Endothelial cell of umbilical vein (primary cell): ENCODE results near the gene RASGEF1C. TPM values are rescaled to one million over a fixed set of nuclear protein-coding genes. Genes with fewer than 3 reads are reported as not detected.

Experiments used
- BruUV-seq: library from RNA; stranded (reverse); fragments of 400-500 nt; replicated peaks from 2 replicates; lab custom pipeline; 2021; lab: Mats Ljungman, UMichigan
- CTCF ChIA-PET: fragments of 300-600, 350-600 bp; sonication (Branson Sonifier 250); formaldehyde crosslinking; loops from one replicate; lab custom pipeline; 2021; ENCODE audit warnings: antibody characterized with exemption, inconsistent platforms; lab: Charles Lee
- POLR2A ChIA-PET: fragments of 300-600, 350-600 bp; sonication (Branson Sonifier 250); formaldehyde crosslinking; loops from one replicate; lab custom pipeline; 2021; ENCODE audit warnings: antibody characterized with exemption, inconsistent platforms; lab: Charles Lee
- DNase-seq: peaks from one replicate; pipeline ENCODE4 v3.0.0-alpha.2; 2011; ENCODE audit warnings: low read depth, low spot score
- FAIRE-seq: peaks from 2 replicates; lab custom pipeline; 2011; peaks lifted over from hg19 to GRCh38; lab: Jason Lieb, UNC
- H2AFZ ChIP-seq: 2 replicates; pipeline ENCODE4 v1.6.0; 2012; ENCODE audit warnings: low read depth, low read length, control low read depth, inconsistent platforms
- H3K27ac ChIP-seq: 2 replicates; pipeline ENCODE4 v1.5.1; 2011; ENCODE audit warnings: low read depth, mild to moderate bottlenecking, control low read depth, low read length, moderate library complexity; ENCODE audit not compliant: insufficient read depth
- H3K27me3 ChIP-seq, 2 experiments: 2 replicates each; pipeline versions ENCODE4 v1.6.0 to v1.6.1; 2011; ENCODE audit warnings: low read length in 2 of 2, mixed read lengths in 1 of 2; ENCODE audit not compliant: control insufficient read depth in 2 of 2, insufficient read depth in 2 of 2
- H3K36me3 ChIP-seq, 2 experiments: 2 replicates in 1 of 2; 3 replicates in 1 of 2; pipeline ENCODE4 v1.5.1; 2011; ENCODE audit warnings: low read length in 2 of 2, mild to moderate bottlenecking in 1 of 2, moderate library complexity in 1 of 2; ENCODE audit not compliant: control insufficient read depth in 2 of 2, insufficient read depth in 2 of 2; ENCODE audit errors: extremely low read depth in 1 of 2
- H3K4me1 ChIP-seq: 3 replicates; pipeline ENCODE4 v1.5.1; 2011; ENCODE audit warnings: mild to moderate bottlenecking, low read length; ENCODE audit not compliant: control insufficient read depth, insufficient read depth; ENCODE audit errors: extremely low read depth
- H3K4me2 ChIP-seq: 2 replicates; pipeline ENCODE4 v1.6.1; 2011; ENCODE audit warnings: low read length, control low read depth, mixed read lengths; ENCODE audit not compliant: insufficient read depth
- H3K4me3 ChIP-seq, 3 experiments: fragments of 200-600 bp in 1 of 3; sonication (generic), shearing (Covaris generic) in 1 of 3; replicated peaks in 1 of 3; 2 replicates each; pipeline ENCODE4 v1.5.1; 2011 to 2016; ENCODE audit warnings: control low read depth in 3 of 3, low read length in 3 of 3, mild to moderate bottlenecking in 2 of 3, inconsistent platforms in 1 of 3, low read depth in 1 of 3, moderate library complexity in 1 of 3; ENCODE audit not compliant: insufficient read depth in 1 of 3
- H3K79me2 ChIP-seq: 2 replicates; pipeline ENCODE4 v1.6.0; 2012; ENCODE audit warnings: low read length, inconsistent platforms; ENCODE audit not compliant: control insufficient read depth, insufficient read depth
- H3K9ac ChIP-seq: replicated peaks from 2 replicates; pipeline ENCODE3; 2011; ENCODE audit warnings: low read length, control low read depth; ENCODE audit not compliant: insufficient read depth; ENCODE audit errors: extremely low read depth
- H3K9me1 ChIP-seq: replicated peaks from 3 replicates; pipeline ENCODE4 v1.6.0; 2011; ENCODE audit warnings: mild to moderate bottlenecking, low read length; ENCODE audit not compliant: control insufficient read depth, insufficient read depth; ENCODE audit errors: extremely low read depth
- H3K9me3 ChIP-seq: replicated peaks from 2 replicates; pipeline ENCODE4 v1.5.1; 2012; ENCODE audit warnings: low read length, inconsistent platforms; ENCODE audit not compliant: control insufficient read depth, insufficient read depth
- H4K20me1 ChIP-seq: replicated peaks from 2 replicates; pipeline ENCODE3; 2011; ENCODE audit warnings: mild to moderate bottlenecking, low read length; ENCODE audit not compliant: control insufficient read depth, insufficient read depth; ENCODE audit errors: extremely low read depth
- EZH2 ChIP-seq: IDR thresholded peaks from 2 replicates; pipeline ENCODE4 v1.6.1; 2012; ENCODE audit warnings: borderline replicate concordance, low read depth, mild to moderate bottlenecking, moderate library complexity, low read length, inconsistent platforms; ENCODE audit not compliant: severe bottlenecking
- FOS ChIP-seq: IDR thresholded peaks from 2 replicates; pipeline ENCODE4 v1.6.1; 2011; ENCODE audit warnings: mild to moderate bottlenecking, low read length, moderate library complexity, borderline replicate concordance; ENCODE audit not compliant: insufficient read depth
- GATA2 ChIP-seq: IDR thresholded peaks from 2 replicates; pipeline ENCODE4 v1.7.0; 2011; ENCODE audit warnings: low read depth, mild to moderate bottlenecking, moderate library complexity, mixed read lengths, low read length; ENCODE audit not compliant: insufficient read length, insufficient read depth
- JUN ChIP-seq: IDR thresholded peaks from 2 replicates; pipeline ENCODE4 v1.6.1; 2011; ENCODE audit warnings: borderline replicate concordance, low read depth; ENCODE audit not compliant: insufficient read length, insufficient read depth
- MYC ChIP-seq: IDR thresholded peaks from one replicate; pipeline ENCODE4 v1.6.1; 2011; ENCODE audit warnings: mild to moderate bottlenecking, low read depth, low read length
- POLR2A ChIP-seq: IDR thresholded peaks from 2 replicates; pipeline ENCODE4 v1.6.1; 2012; ENCODE audit warnings: low read depth, mild to moderate bottlenecking, control low read depth, low read length
- POLR2AphosphoS5 ChIP-seq: IDR thresholded peaks from 2 replicates; pipeline ENCODE4 v1.6.1; 2012; ENCODE audit warnings: low read depth, mild to moderate bottlenecking, control low read depth, low read length, moderate library complexity; ENCODE audit not compliant: insufficient read depth
- dilution Hi-C: fragments of 300-500 bp; cut with MboI; formaldehyde crosslinking; loops from one replicate; pipeline ENCODE4 v1.15.0; 2019; ENCODE audit warnings: low sequenced_read_pairs; ENCODE audit not compliant: extremely low pct_ligation_motif_present
- intact Hi-C: fragments of 100-400 bp; cut with micrococcal nuclease; formaldehyde crosslinking; loops from one replicate; pipeline ENCODE4 v1.10.0; 2022
- polyA plus RNA-seq, 4 experiments: library from polyadenylated mRNA; depleted of rRNA in 3 of 4; stranded (reverse) in 3 of 4; unstranded in 1 of 4; fragments of >200 nt; gene quantifications; 2 replicates each; pipeline versions ENCODE4 v1.2.1 to v1.2.3, GENCODE V29; 2011 to 2012; ENCODE audit warnings: missing spikeins in 1 of 4
- total RNA-seq: library from RNA; stranded (reverse); gene quantifications from 2 replicates; pipeline ENCODE4 v1.2.3, GENCODE V29; 2021
- TF ChIP-seq, protein P1 (sequence below): IDR thresholded peaks from 2 replicates; pipeline ENCODE4 v1.6.1; 2011; ENCODE audit not compliant: insufficient read depth, insufficient read length
- TF ChIP-seq, protein P2 (sequence below), 2 donors: IDR thresholded peaks; 1 replicate in 1 of 2; 2 replicates in 1 of 2; pipeline ENCODE4 v1.5.1; 2011; ENCODE audit warnings: low read length in 2 of 2, mild to moderate bottlenecking in 2 of 2, moderate library complexity in 2 of 2, control low read depth in 1 of 2, inconsistent platforms in 1 of 2, low read depth in 1 of 2; ENCODE audit not compliant: insufficient read depth in 1 of 2; ENCODE audit errors: extremely low read depth in 1 of 2

RASGEF1C gene
- total and polyA plus RNA-seq, 2 donors (not counting 3 experiments of a cell fraction or from before 2014, with no cell fraction given) = not detected

DNA sequence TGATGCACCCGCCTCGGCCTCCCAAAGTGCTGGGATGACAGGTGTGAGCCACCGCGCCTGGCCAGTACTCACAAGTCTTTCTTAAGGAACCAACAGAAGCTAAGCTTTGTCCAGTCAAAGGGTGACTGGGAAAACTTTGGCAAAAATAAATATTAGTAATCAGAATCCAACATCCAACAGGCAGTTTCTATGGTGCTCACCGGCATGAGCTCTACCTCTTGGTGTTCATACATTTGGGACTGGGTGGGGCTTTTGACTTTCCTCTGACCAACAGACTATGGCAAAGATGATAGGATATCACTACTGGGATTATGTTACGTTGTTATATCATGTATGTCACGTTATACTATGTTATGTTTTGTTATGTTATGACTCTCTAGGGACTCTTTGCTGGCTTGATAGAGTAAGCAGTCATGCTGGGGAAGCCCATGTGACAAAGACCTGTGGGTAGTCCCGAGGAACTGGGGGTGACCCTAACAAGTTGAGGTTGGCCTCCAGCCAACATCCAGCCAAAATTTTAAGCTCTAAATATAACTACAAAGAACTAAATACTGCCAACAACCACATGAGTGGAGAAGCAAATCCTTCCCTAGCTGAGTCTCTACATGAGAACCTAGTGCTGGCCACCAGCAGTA lies 6.0 kb downstream of the RASGEF1C start:
- no TSS peak for BruUV-seq
- Histone ChIP-seq H3K4me1 (no peaks in the 10 kb centered on the region), H3K27me3 (peaks cover 8 to 15% of the 10 kb centered on the region in 2 experiments), H3K9ac (no peak overlapping the region), H2AFZ (no peak overlapping the region), H3K36me3 (no peaks in the 10 kb centered on the region), H3K9me3 (no peaks in the 10 kb centered on the region), H3K4me3 (no peak overlapping the region), H3K9me1 (no peaks in the 10 kb centered on the region), H3K79me2 (no peaks in the 10 kb centered on the region), H3K27ac (no peak overlapping the region), H3K4me2 (no peak overlapping the region), H4K20me1 (no peaks in the 10 kb centered on the region)
- intact Hi-C loops (loop anchor here (5.0 kb wide), 1 partner anchor 514 kb away; no protein-coding TSS in a partner anchor), dilution Hi-C loops (no loop called here)
- no peak for TF ChIP-seq FOS
- TF ChIP-seq GATA2 = no peak
- no peak for TF ChIP-seq EZH2
- no peak for TF ChIP-seq MYC
- no peak for TF ChIP-seq POLR2A
- TF ChIP-seq, protein P1, sequence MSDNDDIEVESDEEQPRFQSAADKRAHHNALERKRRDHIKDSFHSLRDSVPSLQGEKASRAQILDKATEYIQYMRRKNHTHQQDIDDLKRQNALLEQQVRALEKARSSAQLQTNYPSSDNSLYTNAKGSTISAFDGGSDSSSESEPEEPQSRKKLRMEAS = no peak
- TF ChIP-seq JUN = no peak
- TF ChIP-seq, protein P2, sequence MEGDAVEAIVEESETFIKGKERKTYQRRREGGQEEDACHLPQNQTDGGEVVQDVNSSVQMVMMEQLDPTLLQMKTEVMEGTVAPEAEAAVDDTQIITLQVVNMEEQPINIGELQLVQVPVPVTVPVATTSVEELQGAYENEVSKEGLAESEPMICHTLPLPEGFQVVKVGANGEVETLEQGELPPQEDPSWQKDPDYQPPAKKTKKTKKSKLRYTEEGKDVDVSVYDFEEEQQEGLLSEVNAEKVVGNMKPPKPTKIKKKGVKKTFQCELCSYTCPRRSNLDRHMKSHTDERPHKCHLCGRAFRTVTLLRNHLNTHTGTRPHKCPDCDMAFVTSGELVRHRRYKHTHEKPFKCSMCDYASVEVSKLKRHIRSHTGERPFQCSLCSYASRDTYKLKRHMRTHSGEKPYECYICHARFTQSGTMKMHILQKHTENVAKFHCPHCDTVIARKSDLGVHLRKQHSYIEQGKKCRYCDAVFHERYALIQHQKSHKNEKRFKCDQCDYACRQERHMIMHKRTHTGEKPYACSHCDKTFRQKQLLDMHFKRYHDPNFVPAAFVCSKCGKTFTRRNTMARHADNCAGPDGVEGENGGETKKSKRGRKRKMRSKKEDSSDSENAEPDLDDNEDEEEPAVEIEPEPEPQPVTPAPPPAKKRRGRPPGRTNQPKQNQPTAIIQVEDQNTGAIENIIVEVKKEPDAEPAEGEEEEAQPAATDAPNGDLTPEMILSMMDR (IDR thresholded peaks at IDR 0.05; ENCODE audit: extremely low read depth in 1 of 2, insufficient read depth in 1 of 2, low read depth in 1 of 2, low read length in 2 of 2) = no peak
- no peak for TF ChIP-seq POLR2AphosphoS5
- POLR2A ChIA-PET = no interaction called here
- CTCF ChIA-PET = interaction anchor here (2.4 to 2.6 kb wide), 2 partner anchors 126 to 269 kb away, joined by 28 to 31 read pairs; no protein-coding TSS in a partner anchor
- DNase-seq (no peak), FAIRE-seq (no peak)
